Tibial nerve (tissue), 4 donors: Measurements from ENCODE around the gene ACOXL. TPM values are rescaled to one million over a fixed set of nuclear protein-coding genes. Genes with fewer than 3 reads are reported as not detected.

Source experiments
- DNase-seq, 2 donors: peaks; one replicate each; pipeline ENCODE4 v3.0.0-alpha.2; 2019; ENCODE audit warnings: low spot score in 2 of 2
- H3K27ac ChIP-seq, 4 donors: fragments of 200-600 bp; sonication (generic) in 3 of 4; one replicate each; pipeline ENCODE4 v1.5.1; 2017 to 2019; ENCODE audit warnings: mild to moderate bottlenecking in 1 of 4
- H3K27me3 ChIP-seq, 2 donors: fragments of 200-600 bp; sonication (generic) in 1 of 2; one replicate each; pipeline versions ENCODE4 v1.5.1 to v1.6.0; 2017 to 2019
- H3K36me3 ChIP-seq, 3 donors: fragments of 200-600 bp; sonication (generic); one replicate each; pipeline ENCODE4 v1.5.1; 2018 to 2019
- H3K4me1 ChIP-seq, 4 donors: fragments of 200-600 bp; sonication (generic) in 3 of 4; one replicate each; pipeline ENCODE4 v1.5.1; 2017 to 2019
- H3K4me3 ChIP-seq, 4 donors: fragments of 200-600 bp; sonication (generic) in 3 of 4; one replicate each; pipeline ENCODE4 v1.5.1; 2017 to 2019; ENCODE audit warnings: mild to moderate bottlenecking in 1 of 4, moderate library complexity in 1 of 4
- H3K9me3 ChIP-seq, 4 donors: fragments of 200-600 bp; sonication (generic) in 3 of 4; one replicate each; pipeline ENCODE4 v1.5.1; 2017 to 2019
- CTCF ChIP-seq, 5 experiments: fragments of 200-600 bp in 3 of 5; fragments of 450-650 bp in 2 of 5; sonication (generic) in 3 of 5; IDR thresholded peaks; one replicate each; pipeline ENCODE4 v1.5.1; 2016 to 2019; ENCODE audit warnings: antibody characterized with exemption in 5 of 5, mild to moderate bottlenecking in 3 of 5, moderate library complexity in 2 of 5
- EP300 ChIP-seq, 2 donors: sonication (generic); formaldehyde crosslinking; IDR thresholded peaks; one replicate each; pipeline ENCODE4 v1.6.1; 2017; ENCODE audit warnings: antibody characterized with exemption in 2 of 2, mild to moderate bottlenecking in 1 of 2
- POLR2A ChIP-seq, 2 donors: fragments of 450-650 bp; IDR thresholded peaks; one replicate each; pipeline ENCODE4 v1.6.1; 2017; ENCODE audit warnings: antibody characterized with exemption in 2 of 2, mild to moderate bottlenecking in 2 of 2, moderate library complexity in 2 of 2
- WGBS, 2 donors: methylation state at CpG; one replicate each; pipeline ENCODE4 v1.1.5; 2018; 5-methylcytosine and 5-hydroxymethylcytosine counted together
- total RNA-seq, 4 donors: library from RNA; depleted of rRNA; stranded (reverse); fragments of >200 nt; gene quantifications; one replicate each; pipeline ENCODE4 v1.1.0, GENCODE V29; 2016

ACOXL gene
- total RNA-seq, 4 donors from 2014 or later = 0.30 TPM; not detected in 3

- Histone ChIP-seq H3K9me3 (peaks cover 0 to 11% (median 0%) of the 10 kb centered on the region in 4 donors), H3K27me3 (no peaks in the 10 kb centered on the region), H3K36me3 (no peaks in the 10 kb centered on the region), H3K4me3 (no peak overlapping the region), H3K27ac (no peak overlapping the region), H3K4me1 (no peaks in the 10 kb centered on the region)
- TF ChIP-seq EP300 (IDR thresholded peaks at IDR 0.05) (no peak), POLR2A (IDR thresholded peaks at IDR 0.05) (no peak), CTCF (IDR thresholded peaks at IDR 0.05) (no peak)
- no peak for DNase-seq
- WGBS, 2 donors = 49 to 59% methylated on average over 3 of the region's 3 CpGs
These were observed 217.9 kb downstream of the ACOXL start for GRCh38 chr2:110950281-110950680.

- no peaks in the 10 kb centered on the region for H3K27me3 ChIP-seq
- H3K36me3 ChIP-seq = no peaks in the 10 kb centered on the region
- 57 to 63% methylated on average over 2 of the region's 2 CpGs for whole genome bisulfite sequencing, 2 donors
- TF ChIP-seq CTCF (IDR thresholded peaks at IDR 0.05) (no peak), POLR2A (IDR thresholded peaks at IDR 0.05) (no peak), EP300 (IDR thresholded peaks at IDR 0.05) (no peak)
- H3K9me3 ChIP-seq = no peaks in the 10 kb centered on the region
- H3K4me1 ChIP-seq = no peaks in the 10 kb centered on the region
- no peak overlapping the region for H3K4me3 ChIP-seq
- H3K27ac ChIP-seq = no peak overlapping the region
- DNase-seq = no peak
These were observed 222.7 kb downstream of the ACOXL start for GRCh38 chr2:110955045-110955444.

GRCh38 chr2:110955556-110955955 is 223.2 kb downstream of the ACOXL start:
- TF ChIP-seq CTCF (IDR thresholded peaks at IDR 0.05) = no peak
- no peak for TF ChIP-seq POLR2A (IDR thresholded peaks at IDR 0.05)
- TF ChIP-seq EP300 (IDR thresholded peaks at IDR 0.05) = no peak
- no peaks in the 10 kb centered on the region for H3K9me3 ChIP-seq
- no peak overlapping the region for H3K4me3 ChIP-seq
- DNase-seq = no peak
- WGBS, 2 donors = 37 to 40% methylated on average over 3 of the region's 3 CpGs
- H3K27me3 ChIP-seq = no peaks in the 10 kb centered on the region
- H3K4me1 ChIP-seq = no peaks in the 10 kb centered on the region
- H3K36me3 ChIP-seq = no peaks in the 10 kb centered on the region
- H3K27ac ChIP-seq = no peak overlapping the region

- H3K4me1 ChIP-seq = no peaks in the 10 kb centered on the region
- no peak overlapping the region for H3K4me3 ChIP-seq
- no peaks in the 10 kb centered on the region for H3K9me3 ChIP-seq
- H3K27ac ChIP-seq = no peak overlapping the region
- no peak for DNase-seq
- no peaks in the 10 kb centered on the region for H3K27me3 ChIP-seq
- TF ChIP-seq CTCF (IDR thresholded peaks at IDR 0.05) = no peak
- TF ChIP-seq POLR2A (IDR thresholded peaks at IDR 0.05) = no peak
- TF ChIP-seq EP300 (IDR thresholded peaks at IDR 0.05) = no peak
- WGBS, 2 donors = 67 to 70% methylated on average over 5 of the region's 5 CpGs
- no peaks in the 10 kb centered on the region for H3K36me3 ChIP-seq
These were observed 224.9 kb downstream of the ACOXL start for GRCh38 chr2:110957293-110957692.

- Histone ChIP-seq H3K27me3 (no peaks in the 10 kb centered on the region), H3K4me3 (no peak overlapping the region), H3K27ac (no peak overlapping the region), H3K36me3 (no peaks in the 10 kb centered on the region), H3K4me1 (no peaks in the 10 kb centered on the region), H3K9me3 (no peaks in the 10 kb centered on the region)
- TF ChIP-seq CTCF (IDR thresholded peaks at IDR 0.05) = no peak
- TF ChIP-seq POLR2A (IDR thresholded peaks at IDR 0.05) = no peak
- no peak for TF ChIP-seq EP300 (IDR thresholded peaks at IDR 0.05)
- 95% methylated on average over 6 of the region's 6 CpGs for WGBS, 2 donors
- DNase-seq = no peak
These were observed 226.2 kb downstream of the ACOXL start for GRCh38 chr2:110958346-110959119.
